ENCODE data around the gene IGSF21. TPM values are rescaled to one million over a fixed set of nuclear protein-coding genes. Genes with fewer than 3 reads are reported as not detected.

IGSF21 gene
- total and polyA plus RNA-seq, 2 of the 4 experiments (the other 2 are of a cell fraction), result not detected

GRCh38 chr1:18119289-18119688 lies 11.7 kb downstream of the IGSF21 start:
- no peaks in the 10 kb centered on the region for H3K9me3 ChIP-seq (ENCODE audit: control insufficient read depth, insufficient read depth, low read length)
- no peak overlapping the region for H3K27ac ChIP-seq (ENCODE audit: insufficient read depth, low read length)
- no peak overlapping the region for H2AFZ ChIP-seq (replicated peaks; ENCODE audit: low read length, poor library complexity)
- H4K91ac ChIP-seq (ENCODE audit: insufficient read depth, low read depth, low read length), result no peak overlapping the region
- dilution Hi-C loops (cut with HindIII; ENCODE audit: low sequenced_read_pairs, unreplicated experiment) (no loop called here), in situ Hi-C loops (cut with MboI; ENCODE audit: low sequenced_read_pairs) (no loop called here), intact Hi-C loops (cut with micrococcal nuclease) (no loop called here)
- no peaks in the 10 kb centered on the region for H3K36me3 ChIP-seq (ENCODE audit: control insufficient read depth, insufficient read depth, low read length)
- DNase-seq, result no peak
- no peaks in the 10 kb centered on the region for H3K9me1 ChIP-seq (ENCODE audit: insufficient read depth, low read length)
- no peak overlapping the region for H4K5ac ChIP-seq (ENCODE audit: low read depth, low read length)
- H3K18ac ChIP-seq (ENCODE audit: low read depth, low read length), result no peak overlapping the region
- H2AK9ac ChIP-seq (replicated peaks; ENCODE audit: low read depth, low read length, poor library complexity), result no peak overlapping the region
- no peak overlapping the region for H3K4ac ChIP-seq (ENCODE audit: low read depth, low read length)
- TF ChIP-seq RFX5 (IDR thresholded peaks at IDR 0.05; ENCODE audit: low read depth, low read length) (no peak), RAD21 (IDR thresholded peaks at IDR 0.05; ENCODE audit: low read length) (no peak), SMC3 (IDR thresholded peaks at IDR 0.05; ENCODE audit: low read depth, low read length) (no peak)
- no peaks in the 10 kb centered on the region for H3K27me3 ChIP-seq (ENCODE audit: control insufficient read depth, insufficient read depth, low read length)
- no peak overlapping the region for H2AK5ac ChIP-seq (ENCODE audit: low read depth, low read length)
- H3K4me3 ChIP-seq (ENCODE audit: insufficient read depth, low read depth, low read length), result no peak overlapping the region
- no peak overlapping the region for H3K9ac ChIP-seq (ENCODE audit: low read depth, low read length)
- WGBS, 2 experiments (ENCODE audit: extremely low coverage in 2 of 2, insufficient read length in 1 of 2), result no CpG with 5 or more reads among the region's 3 CpGs
- no peak overlapping the region for H2BK120ac ChIP-seq (ENCODE audit: low read depth, low read length)
- H2BK20ac ChIP-seq (ENCODE audit: low read depth, low read length), result no peak overlapping the region
- H2BK15ac ChIP-seq (ENCODE audit: low read depth, low read length), result no peak overlapping the region
- no TSS peak for BruUV-seq (replicated peaks)
- H2BK5ac ChIP-seq (ENCODE audit: low read depth, low read length, poor library complexity, severe bottlenecking), result no peak overlapping the region
- H3K4me1 ChIP-seq (ENCODE audit: control insufficient read depth, insufficient read depth, low read length), result no peaks in the 10 kb centered on the region
- no peak overlapping the region for H3K56ac ChIP-seq (ENCODE audit: extremely low read depth, insufficient read depth, low read length)
- ChIA-PET POLR2A (ENCODE audit: unreplicated experiment) (no interaction called here), CTCF (no interaction called here)
- no peak overlapping the region for H3K4me2 ChIP-seq (ENCODE audit: low read depth, low read length)
- ATAC-seq (ENCODE audit: low read depth), result no peak
- no peak overlapping the region for H3K23ac ChIP-seq (ENCODE audit: low read depth, low read length)
- no peaks in the 10 kb centered on the region for H3K79me1 ChIP-seq (ENCODE audit: low read depth in 1 of 2, low read length in 2 of 2)
- H3K14ac ChIP-seq (replicated peaks; ENCODE audit: low read depth, low read length), result no peak overlapping the region
- no peaks in the 10 kb centered on the region for H4K20me1 ChIP-seq (ENCODE audit: insufficient read depth, low read length)
- no peak overlapping the region for H4K8ac ChIP-seq (ENCODE audit: low read depth in 2 of 2, low read length in 2 of 2)

All from IMR-90 (cell line).